DMS153 treated with DMSO at 0.1 percent for 48 hours (cell line): ENCODE measurements around the gene OTOGL.
"Not testable (repeated sequence)": the region's sequence is repeated elsewhere in the genome, so short reads cannot be mapped to it uniquely, and the experiment has no call there.

Source experiments
- DNase-seq: peaks from one replicate; lab custom pipeline; 2025; ENCODE audit not compliant: unreplicated experiment; lab: John Stamatoyannopoulos, UW

Gene OTOGL

GRCh38 chr12:80099259-80099658, at the start of gene OTOGL:
TSS of gene OTOGL (plus strand) at chr12:80099537. CDS start at chr12:80209432, 109,895 bp downstream.
- no peak for DNase-seq

DNA sequence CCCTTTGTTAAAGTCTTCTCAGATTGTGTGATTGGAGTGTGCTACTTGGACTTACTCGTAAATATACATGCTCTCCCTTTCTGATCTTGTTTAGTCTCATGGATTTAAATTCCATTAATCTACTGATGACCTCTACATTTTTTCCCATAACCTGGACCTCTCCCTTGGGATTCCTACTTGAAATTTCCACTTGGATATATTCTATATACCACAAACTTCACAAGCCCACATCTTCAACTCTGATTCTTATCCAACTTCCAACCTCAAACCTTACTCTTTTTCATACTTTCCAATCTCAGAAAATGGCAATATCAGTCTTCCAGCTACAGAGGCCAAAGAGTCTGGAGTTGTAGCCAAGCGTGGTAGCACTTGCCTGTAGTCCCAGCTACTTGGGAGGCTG, 49.1 kb upstream of the OTOGL start:
- DNase-seq = no peak

- DNase-seq = no peak
Observed at GRCh38 chr12:80053051-80053790, 46.1 kb upstream of the OTOGL start.

GRCh38 chr12:80056232-80056631, 43.1 kb upstream of the OTOGL start:
- DNase-seq = no peak

- no peak for DNase-seq
Observed at GRCh38 chr12:80056845-80057244, 42.5 kb upstream of the OTOGL start.

- no peak for DNase-seq
Observed at GRCh38 chr12:80058586-80058985, 40.8 kb upstream of the OTOGL start.

GRCh38 chr12:80059102-80059501, 40.2 kb upstream of the OTOGL start:
- DNase-seq = no peak

GRCh38 chr12:80059875-80060274, 39.5 kb upstream of the OTOGL start:
- DNase-seq = no peak

DNA sequence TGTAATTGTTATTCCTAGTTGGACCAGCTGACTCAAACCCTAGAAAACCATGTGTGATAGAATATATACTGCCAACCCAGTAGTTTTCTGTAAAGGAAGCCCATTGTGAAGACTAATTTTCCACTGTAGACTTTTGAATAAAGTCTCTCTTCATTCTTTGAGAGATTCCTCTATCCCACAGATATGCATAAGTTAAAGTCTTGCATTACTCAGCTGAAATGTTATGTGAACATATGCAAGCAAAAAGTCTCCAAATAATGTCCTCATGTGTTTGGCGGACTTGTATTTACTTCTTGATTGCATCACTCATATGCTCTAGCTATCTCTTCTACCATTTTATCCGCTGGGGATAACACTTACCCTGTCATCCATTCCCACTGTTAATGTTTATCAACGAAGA, 35.1 kb upstream of the OTOGL start:
- no peak for DNase-seq

DNA sequence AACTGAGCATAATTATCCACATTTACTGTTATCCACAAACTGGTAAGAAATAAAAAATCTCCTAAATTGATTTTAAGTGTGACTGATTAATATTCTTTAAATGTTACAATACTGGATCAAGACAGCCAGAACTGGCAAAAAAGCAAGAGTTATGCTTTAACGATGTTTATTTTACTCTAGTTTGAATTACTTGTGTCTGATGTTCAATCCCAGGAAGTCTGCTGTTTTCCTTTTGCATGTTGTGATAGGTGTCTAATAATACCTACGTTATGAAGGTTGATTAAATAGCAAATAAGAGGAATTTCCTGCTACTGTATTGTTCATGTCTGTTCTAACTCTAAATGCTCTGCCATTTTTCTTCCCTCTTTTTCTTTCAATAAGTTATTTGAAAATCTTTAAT, 34.4 kb upstream of the OTOGL start:
- no peak for DNase-seq

GRCh38 chr12:80068173-80068572, 31.2 kb upstream of the OTOGL start:
- DNase-seq = no peak

DNA sequence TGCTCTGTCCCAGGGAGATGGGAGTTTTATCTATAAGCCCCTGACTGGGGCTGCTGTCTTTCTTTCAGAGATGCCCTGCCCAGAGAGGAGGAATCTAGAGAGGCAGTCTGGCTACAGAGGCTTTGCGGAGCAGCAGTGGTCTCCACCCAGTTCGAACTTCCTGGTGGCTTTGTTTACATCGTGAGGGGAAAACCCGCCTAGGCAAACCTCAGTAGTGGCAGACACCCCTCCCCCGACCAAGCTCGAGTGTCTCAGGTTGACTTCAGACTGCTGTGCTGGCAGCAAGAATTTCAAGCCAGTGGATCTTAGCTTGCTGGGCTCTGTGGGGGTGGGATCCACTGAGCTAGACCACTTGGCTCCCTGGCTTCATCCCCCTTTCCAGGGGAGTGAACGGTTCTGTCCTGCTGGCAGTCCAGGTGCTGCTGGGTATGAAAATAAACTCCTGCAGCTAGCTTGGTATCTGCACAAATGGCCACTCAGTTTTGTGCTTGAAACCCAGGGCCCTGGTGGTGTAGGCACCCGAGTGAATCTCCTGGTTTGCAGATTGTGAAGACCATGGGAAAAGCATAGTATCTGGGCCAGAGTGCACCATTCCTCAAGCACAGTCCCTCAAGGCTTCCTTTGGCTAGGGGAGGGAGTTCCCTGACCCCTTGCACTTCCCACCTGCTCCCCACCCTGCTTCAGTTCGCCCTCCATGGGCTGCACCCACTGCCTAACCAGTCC, 15.3 kb upstream of the OTOGL start:
- DNase-seq = not testable (repeated sequence)

DNA sequence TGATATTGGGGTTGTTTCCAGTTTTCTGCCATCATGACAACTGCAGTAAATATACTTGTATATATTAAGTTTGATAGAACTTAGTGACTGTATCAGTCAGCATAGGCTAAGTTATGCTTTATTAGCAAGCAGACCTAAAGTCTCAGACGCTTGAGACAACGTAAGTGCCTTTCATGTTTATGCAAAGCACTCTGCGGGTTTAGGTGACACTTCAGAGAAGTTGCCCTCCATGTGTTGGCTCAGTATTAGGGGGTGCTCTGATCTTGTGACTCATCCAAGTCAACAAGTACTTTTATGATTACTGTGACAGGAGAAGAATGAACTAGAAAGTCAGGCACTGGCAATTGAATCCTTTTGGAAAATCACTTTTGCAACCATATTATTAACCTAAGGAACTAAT, 13.3 kb upstream of the OTOGL start:
- no peak for DNase-seq

DNA sequence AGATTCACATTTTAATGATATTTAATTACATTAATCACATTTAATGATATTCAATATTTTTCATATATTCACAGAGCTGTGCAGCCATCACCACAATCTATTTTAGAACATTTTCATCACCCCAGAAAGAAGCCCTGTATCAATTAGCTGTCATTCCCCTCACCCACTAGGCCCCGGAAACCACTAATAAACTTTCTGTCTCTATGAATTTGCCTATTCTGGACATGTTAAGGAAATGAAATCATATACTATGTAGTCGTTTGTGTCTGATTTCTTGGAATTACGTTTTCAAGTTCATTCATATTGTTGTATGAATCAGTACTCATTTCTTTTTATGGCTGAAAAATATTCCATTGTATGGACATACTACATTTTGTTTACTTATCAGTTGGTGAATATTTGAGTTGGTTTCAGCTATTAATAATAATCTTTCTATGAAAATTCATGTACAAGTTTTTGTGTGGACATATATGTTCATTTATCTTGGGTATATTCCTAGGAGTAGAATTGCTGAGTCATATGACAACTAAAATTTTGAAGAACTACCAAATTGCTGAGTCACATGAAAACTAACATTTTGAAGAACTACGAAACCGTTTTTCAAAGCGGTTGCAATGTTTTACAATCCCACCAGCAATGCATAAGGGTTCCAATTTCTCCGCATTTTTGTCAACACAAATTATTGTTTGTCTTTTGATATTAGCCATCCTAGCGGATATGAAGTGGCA, 11.7 kb upstream of the OTOGL start:
- DNase-seq = no peak

GRCh38 chr12:80100591-80100990, 1.3 kb downstream of the OTOGL start:
- DNase-seq = no peak

DNA sequence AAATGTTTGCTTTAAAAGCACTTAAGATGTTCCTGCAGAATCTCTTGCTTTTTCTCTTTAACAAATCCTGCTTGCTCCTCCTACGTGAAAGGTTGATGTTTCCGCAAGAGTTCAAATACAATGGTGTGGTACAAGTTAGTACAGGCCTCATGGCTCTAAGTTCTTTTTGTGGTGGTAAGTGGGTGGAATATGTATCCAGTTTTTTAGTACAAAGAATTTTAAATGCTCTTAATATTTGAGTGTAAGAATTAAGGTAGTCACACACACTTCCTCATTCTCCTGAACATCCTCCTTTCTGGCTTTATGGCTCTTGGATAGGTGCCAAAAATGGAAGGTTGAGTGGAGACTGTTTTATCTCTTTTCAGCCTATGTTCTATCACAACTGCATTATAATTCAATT, 1.8 kb downstream of the OTOGL start:
- peak; percentile 5 for DNase-seq

DNA sequence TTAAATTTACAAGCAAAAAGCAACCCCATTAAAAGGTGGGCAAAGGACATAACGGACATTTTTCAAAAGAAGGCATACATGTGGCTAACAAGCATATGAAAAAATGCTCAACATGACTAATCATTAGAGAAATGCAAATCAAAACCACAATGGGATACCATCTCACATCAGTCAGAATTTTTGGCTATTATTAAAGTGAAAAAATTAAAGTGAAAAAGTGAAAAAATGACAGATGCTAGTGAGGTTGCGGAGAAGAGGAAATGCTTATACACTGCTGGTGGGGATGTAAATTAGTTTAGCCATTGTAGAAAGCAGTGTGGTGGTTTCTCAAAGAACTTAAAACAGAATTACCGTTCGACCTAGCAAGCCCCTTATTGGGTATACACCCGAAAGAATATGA, 7.9 kb downstream of the OTOGL start:
- no peak for DNase-seq

DNA sequence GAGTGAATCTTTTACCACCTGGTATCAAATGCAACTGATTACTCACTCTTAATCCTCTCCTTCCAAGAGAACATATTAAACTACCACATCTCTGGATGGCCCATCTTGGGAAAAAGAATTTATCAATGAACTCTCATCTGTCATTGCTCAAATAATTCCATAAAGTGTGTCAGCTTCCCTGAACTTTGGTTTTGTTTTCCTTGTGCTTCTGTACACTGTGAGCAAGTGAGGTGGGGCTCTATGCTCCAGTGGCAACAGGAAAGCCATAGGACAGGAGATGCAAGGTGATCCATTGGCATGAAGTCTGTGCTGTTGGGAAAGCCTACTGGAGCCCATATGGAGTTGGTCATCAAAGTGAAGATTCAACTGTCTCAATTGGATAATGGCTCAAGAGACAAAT, 17.4 kb downstream of the OTOGL start:
- no peak for DNase-seq

- DNase-seq = no peak
Observed at GRCh38 chr12:80118565-80119324, 19.4 kb downstream of the OTOGL start.

DNA sequence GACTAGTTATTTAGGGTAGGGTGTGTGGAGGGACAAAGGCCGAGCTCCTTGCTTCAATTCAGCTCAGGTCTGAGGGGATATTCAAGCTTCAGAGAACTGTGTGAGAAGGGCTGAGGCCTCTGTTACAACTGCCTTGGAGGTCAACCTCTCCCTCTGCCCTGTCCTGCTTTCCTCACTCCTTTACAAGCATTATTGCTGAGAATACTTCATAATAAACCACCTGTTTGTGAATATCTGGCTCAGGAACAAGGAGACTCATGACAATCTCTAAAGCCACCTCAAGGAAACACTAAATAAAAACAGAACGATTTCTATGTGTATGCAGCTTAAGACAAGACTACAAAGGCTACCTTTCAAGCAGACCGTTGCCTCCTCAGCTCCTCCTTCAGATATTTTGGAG, 21.7 kb downstream of the OTOGL start:
- DNase-seq = no peak

DNA sequence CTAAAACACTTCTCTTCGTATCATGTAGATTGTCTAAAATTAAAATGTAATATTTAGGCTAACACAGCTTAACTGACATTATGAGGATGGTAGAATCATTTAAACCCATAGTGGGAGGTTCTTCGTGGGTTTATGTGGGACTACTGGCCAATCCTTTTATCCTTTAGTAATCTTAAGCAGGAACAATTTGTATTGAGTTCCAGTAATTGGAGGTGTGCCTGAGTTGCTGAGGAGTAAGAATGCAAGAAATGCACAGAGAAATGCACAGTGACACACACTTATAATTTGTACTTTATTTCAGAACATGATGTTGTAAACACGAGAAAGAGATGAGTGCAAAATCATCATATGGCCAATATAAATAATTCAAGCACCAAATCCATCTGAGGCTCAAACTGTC, 22.3 kb downstream of the OTOGL start:
- DNase-seq = no peak
